ENCODE results near the gene PLCB2. TPM values are rescaled to one million over a fixed set of nuclear protein-coding genes. Genes with fewer than 3 reads are reported as not detected.

PLCB2 gene
- polyA plus RNA-seq, 3 donors = 9.0 to 10.8 (median 10.4) TPM

DNA sequence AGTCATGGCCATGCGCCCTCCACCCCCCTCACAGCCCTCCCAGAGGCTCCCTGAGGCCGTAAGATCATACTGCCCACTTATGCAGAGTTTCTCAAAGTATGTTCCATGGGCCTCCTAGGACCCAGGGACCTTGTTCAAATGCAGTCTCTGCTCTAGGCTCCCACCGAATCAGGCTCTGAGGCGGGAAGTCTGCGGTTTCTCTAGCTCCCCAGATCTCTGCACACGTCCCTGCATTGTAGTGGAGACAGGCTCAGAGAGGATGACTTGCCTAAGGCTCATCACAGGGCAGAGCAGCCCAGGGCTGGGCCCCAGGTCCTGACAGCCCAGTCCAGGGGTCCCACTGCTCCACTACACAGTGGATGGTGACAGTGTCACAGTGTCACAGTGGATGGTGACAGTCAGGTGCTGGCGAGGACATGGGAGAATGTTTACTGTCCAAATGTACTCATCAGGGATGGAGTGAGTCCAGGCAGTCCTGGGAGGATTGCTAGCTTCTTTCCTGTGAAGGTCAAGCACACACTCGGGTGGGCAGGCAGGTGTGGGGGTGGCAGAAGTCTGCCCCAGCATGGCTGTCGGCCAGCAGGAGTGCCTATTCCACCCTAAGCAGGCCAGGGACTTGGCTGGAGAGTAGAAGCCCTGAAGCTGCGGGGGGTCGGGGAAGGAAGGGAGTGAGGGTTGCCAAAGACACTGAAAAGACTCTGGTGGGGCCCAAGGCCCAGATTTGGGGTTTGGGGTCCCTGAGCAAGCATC, 37.3 kb downstream of the PLCB2 start:
- no peak for DNase-seq

DNA sequence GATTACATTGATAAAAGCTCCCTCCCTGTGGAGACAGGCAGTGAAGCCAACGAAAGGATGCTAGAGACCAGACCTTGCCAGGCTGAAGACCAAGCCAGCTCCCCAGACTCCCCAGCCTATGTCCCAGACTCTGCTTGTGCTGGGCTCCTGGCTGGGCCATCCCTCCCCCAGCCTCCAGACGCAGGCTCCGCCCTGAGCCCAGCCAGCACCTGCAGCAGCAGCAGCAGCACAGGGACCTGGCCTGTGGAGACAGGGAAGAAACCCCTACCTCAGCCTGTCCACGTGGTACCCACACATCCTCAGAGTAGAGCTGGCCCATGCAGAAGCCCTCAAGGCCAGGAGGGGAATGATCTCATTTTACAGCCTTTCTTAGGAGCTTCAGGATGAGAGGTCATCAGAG, 38.1 kb downstream of the PLCB2 start:
- DNase-seq = no peak

- DNase-seq = no peak
Measured at GRCh38 chr15:40267670-40268069, 40.1 kb downstream of the PLCB2 start.

- DNase-seq = no peak
Measured at GRCh38 chr15:40266828-40267304, 40.9 kb downstream of the PLCB2 start.

- no peak for DNase-seq
Measured at GRCh38 chr15:40265875-40266274, 41.9 kb downstream of the PLCB2 start.

DNA sequence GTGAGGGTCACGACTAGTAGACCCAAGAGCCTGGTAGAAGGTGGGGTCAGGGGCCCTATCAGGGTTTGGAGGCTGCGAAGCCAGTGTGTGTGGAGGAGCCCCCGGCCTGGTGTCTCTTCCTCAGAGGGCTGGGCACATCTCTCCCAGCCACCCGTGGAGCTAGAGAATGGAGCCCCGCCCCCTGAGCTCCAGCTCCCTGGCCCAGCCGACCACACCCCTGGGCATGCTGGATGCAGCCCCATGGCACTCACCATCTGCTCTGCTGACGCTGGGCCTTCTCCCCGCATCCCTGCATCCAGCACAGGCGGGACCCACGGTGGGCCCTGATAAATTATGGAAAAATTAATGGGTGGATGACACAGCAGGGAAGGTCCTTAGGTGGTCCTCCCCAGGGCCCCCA, 42.4 kb downstream of the PLCB2 start:
- DNase-seq = no peak

- DNase-seq = no peak
Measured at GRCh38 chr15:40264321-40265153, 43.2 kb downstream of the PLCB2 start.

GRCh38 chr15:40263024-40263754, 44.5 kb downstream of the PLCB2 start:
- no peak for DNase-seq

DNA sequence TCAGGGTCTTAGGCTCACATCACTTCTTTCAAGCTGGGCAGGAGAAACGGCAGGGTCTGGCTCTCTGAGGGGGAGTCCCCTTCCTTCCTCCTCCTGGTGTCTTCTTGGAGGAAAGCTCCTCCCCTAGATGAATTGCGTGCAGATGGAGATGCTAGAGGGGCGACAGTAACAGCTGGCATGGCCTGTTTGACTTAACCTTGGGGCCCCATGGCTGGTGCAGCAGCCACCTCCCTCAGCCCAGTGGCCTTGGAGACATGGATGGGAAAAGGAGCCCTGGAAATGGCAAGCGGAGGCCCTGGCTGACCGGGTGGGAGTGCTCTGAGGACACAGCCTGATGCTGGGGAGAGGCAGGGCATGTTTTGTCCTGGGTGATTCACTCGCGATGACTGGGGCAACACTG, 48.7 kb downstream of the PLCB2 start:
- DNase-seq = no peak

DNA sequence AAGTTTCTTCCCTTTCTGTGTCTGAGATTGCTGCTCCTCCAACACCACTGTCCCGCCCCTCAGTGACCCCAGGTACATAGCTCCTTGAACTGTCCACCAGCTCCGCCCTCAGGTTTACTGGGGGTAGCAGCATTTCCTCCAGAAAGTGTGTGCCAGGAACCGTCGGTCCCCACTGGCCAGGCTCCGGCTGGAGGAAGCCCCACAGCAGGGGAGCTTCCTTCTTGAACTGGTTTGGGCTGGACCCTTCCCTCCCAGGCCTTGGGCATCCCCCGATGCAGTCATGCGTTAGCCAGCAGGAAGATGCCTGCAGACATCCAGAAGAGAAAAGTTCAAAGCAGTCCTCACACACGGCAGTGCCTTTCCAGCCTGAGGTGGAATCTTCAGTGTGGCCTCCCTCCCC, 49.2 kb downstream of the PLCB2 start:
- DNase-seq = no peak

GRCh38 chr15:40257656-40258450, 49.9 kb downstream of the PLCB2 start:
- DNase-seq = no peak

GRCh38 chr15:40256638-40257235, 51.0 kb downstream of the PLCB2 start:
- no peak for DNase-seq

DNA sequence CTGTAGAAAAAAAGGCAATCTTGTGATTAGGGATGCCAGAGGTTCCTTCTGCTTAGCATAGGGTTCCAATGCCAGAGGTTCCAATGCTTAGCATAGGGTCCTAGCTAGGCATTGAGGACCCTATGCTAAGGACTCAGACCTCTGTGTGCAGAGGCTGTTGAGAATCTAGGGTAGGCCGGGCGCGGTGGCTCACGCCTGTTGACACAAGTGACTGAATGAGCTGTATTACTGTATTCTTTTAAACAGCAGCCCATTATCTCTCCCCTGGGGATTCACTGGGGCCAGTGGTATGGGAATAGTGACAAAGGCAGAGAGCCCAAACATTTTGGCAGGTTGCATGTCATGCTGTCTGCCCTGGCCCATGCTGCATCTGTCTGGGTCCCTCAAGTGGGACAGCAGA, 52.7 kb downstream of the PLCB2 start:
- DNase-seq = no peak

GRCh38 chr15:40254452-40254851, 53.3 kb downstream of the PLCB2 start:
- no peak for DNase-seq

DNA sequence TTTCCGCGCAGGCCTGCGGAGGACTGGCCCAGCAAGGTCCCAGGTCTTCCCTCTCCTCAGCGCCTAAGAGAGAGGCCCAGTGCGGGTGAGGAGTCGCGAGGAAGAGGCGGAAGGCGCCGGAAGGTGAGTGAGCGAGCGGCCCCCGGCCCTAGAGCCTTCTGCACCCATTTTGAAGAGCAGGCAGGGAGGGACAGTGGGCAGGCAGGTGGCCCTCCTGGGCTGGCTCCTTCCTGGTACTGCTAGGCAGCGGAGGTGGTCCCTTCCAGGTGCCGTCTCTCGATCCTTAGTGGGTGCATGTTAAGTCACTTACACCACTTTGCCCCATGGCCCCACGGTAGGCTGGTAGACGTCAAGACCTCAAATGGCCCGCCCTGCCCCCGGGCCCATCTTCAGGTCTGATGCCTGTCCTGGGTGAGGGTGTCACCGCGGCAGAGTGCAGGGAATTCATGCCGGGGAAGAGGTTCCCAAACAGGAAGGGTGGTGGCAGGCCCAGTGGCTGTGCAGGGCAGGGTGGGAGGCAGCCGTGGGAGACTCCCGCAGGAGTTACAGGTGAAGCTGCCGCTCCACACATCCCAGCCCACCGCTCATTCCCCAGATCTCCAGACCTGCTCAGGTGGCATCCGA, 54.5 kb downstream of the PLCB2 start:
- DNase-seq = no peak

GRCh38 chr15:40252438-40253166, 55.1 kb downstream of the PLCB2 start:
- DNase-seq = no peak

DNA sequence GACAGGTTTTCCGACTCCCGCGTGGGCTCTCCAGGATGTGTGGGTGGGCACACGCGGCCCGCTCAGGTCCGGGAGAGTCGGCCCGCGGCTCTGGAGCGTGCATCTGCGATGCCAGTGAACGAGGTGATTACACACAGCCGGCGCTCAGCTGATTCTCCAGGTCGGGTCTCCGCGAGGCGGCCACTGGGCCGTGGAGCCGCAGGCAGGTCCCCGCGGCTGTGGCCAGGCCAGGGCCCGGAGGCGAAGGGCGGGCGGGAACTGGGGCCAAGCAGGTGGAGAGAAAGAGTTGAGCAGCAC, 55.6 kb downstream of the PLCB2 start:
- no peak for DNase-seq

DNA sequence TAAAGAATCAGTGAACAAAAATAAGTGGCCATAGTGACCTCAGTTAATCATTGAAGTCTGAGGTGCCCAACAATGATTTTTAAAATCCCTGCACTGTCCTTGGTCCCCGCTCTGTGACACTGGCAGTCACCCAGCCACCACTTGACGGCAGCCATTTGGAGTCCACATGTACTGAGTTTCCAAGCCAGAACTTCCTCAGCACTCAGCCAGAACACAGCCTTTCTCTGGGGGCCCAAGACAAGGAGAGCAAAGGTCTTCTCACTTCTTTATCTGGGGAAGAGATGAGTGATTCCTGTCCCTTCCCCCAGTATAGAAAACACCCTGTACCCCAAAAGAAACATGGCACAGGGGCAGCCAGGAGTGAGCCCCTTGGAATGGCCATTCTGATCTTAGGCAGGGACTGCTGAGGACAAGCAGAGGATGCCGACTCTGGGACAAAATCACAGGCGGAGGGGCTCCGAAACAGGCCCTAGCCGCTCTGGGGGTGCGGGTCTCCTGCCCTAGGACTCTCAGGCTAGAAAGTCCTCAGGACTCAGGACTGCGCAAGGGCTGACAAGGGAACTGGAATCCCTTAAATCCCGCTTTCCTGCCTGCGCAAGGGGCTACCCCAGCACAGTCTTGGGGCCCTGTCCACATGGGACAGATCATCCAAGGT, 56.1 kb downstream of the PLCB2 start:
- no peak for DNase-seq

DNA sequence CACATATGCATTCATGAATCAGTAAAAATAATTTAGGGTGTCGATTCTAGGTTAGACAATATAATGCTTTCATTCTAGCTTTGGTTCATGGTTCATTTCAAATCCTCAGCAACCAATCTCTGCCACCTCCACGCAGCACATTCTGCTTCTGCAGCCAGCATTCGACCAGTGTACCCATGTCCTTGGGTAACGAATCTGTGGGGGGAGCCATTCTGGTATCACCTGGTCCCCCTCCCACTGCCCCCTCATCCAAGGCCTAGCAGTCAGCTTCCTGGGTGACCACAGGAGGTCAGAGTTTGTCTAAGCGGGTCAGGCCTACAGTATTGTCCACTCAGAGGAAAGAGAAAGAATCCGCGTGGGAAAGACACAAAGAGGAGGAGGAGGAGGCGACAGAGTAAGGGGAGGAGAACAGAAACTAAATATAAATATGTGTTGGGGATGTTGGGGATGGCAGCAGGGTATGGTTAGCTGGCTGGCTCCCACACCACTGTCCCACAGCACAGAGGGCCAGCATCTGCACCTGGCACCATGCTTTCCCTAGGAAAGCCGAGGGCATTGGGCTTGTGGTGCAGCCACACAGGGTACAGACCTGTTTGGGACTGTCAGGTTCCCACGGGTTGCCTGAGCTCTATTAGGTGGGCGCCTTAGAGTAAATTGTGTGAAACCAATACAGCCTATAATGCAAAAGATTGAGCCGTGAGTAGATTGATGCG, 56.8 kb downstream of the PLCB2 start:
- DNase-seq = no peak
